NCI-H2196 treated with DMSO at 0.1 percent for 48 hours (cell line): ENCODE data around the gene SPANXN1.
"Not testable (repeated sequence)": the region's sequence is repeated elsewhere in the genome, so short reads cannot be mapped to it uniquely, and the experiment has no call there.

ENCODE experiments used
- DNase-seq: peaks from one replicate; lab custom pipeline; 2025; ENCODE audit not compliant: unreplicated experiment; lab: John Stamatoyannopoulos, UW

The SPANXN1 gene, protein sequence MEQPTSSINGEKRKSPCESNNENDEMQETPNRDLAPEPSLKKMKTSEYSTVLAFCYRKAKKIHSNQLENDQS

DNA sequence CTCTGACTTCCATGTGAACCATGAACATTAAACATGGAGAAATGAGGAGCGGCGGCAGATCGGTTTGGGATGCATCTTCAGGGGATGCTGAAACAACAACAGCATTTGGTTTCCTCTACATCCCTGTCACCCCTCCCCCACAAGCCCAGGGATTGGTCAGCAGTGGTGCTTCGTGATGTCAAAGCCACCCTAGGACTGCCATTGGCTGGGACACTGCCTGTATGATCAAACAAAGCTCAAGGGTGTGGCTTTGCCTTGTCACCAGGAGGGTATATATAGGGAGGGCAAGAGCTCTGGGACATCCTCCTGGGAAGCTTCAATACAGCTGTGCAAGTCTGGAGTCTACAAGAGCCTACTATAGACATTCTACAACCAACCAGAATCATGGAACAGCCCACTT is at the start of gene SPANXN1:
Gene SPANXN1 (plus strand): TSS at position 301 of the 400 bp plus-strand sequence. CDS start 84 bp downstream, at position 385.
- not testable (repeated sequence) for DNase-seq

DNA sequence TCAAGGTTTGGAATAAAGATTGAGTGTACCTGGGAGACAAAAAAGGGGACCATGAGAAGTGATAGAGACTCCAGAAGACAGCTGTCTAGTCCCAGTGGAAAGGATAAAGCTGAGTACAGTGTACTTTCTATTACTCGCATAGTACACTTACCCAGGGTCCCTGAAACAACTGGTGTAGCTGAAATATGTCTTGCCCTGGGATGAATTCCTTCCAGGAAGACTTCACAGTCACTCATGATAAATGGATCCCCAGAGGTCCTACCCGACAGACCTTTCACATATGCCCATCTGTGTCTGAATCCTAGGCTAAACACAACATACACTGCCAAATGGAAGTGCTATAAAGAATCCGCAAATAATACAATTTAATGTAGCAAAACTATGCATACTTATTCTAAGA is 48.2 kb upstream of the SPANXN1 start:
- DNase-seq: no peak

DNA sequence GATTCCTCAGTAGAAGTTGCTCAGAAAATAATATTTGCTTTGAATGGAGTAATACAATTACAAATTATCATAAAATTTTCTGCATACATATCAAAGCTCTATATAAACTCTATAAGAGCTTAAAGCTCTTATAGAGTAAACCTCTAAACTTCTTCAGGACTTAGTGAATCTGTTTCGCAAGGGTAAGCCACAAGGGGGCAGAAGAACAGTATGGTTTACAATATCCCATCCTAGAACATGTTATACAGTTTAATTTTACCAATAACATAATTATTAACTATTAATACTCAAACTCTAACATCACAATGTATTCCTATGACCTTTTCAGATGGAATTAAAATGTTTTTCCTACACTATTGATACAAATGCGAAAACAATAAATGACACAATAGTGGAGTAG is 33.8 kb upstream of the SPANXN1 start:
- no peak for DNase-seq

GRCh38 chrX:145292218-145292617 is 44.9 kb downstream of the SPANXN1 start:
- no peak for DNase-seq
